CD14-positive monocyte (primary cell): Measurements from ENCODE around the gene PLXNA4. TPM values are rescaled to one million over a fixed set of nuclear protein-coding genes. Genes with fewer than 3 reads are reported as not detected.

Source experiments
- DNase-seq, 3 donors: peaks; one replicate each; pipeline ENCODE4 v3.0.0-alpha.2; 2011 to 2022
- H2AFZ ChIP-seq: 2 replicates; pipeline ENCODE4 v1.6.0; 2012; ENCODE audit warnings: mild to moderate bottlenecking, low read depth, low read length, inconsistent platforms; ENCODE audit not compliant: insufficient read depth, poor library complexity, severe bottlenecking
- H3K27ac ChIP-seq, 2 donors: 1 replicate in 1 of 2; 2 replicates in 1 of 2; pipeline ENCODE4 v1.5.1; 2012 to 2013; ENCODE audit warnings: low read length in 2 of 2, control low read depth in 1 of 2, inconsistent platforms in 1 of 2, low read depth in 1 of 2, mild to moderate bottlenecking in 1 of 2
- H3K27me3 ChIP-seq, 2 donors: one replicate each; pipeline versions ENCODE4 v1.6.0 to v1.6.1; 2011 to 2013; ENCODE audit warnings: low read length in 2 of 2; ENCODE audit not compliant: control insufficient read depth in 2 of 2, insufficient read depth in 2 of 2
- H3K36me3 ChIP-seq, 2 donors: replicated peaks in 1 of 2; 1 replicate in 1 of 2; 2 replicates in 1 of 2; pipeline versions ENCODE4 v1.5.1 to v1.6.1; 2012 to 2013; ENCODE audit warnings: low read length in 2 of 2, control low read depth in 1 of 2, inconsistent platforms in 1 of 2, mild to moderate bottlenecking in 1 of 2; ENCODE audit not compliant: insufficient read depth in 2 of 2, control insufficient read depth in 1 of 2
- H3K4me1 ChIP-seq, 2 donors: 1 replicate in 1 of 2; 2 replicates in 1 of 2; pipeline versions ENCODE4 v1.5.1 to v1.6.1; 2012 to 2013; ENCODE audit warnings: low read length in 2 of 2, control low read depth in 1 of 2, inconsistent platforms in 1 of 2, mild to moderate bottlenecking in 1 of 2, moderate library complexity in 1 of 2; ENCODE audit not compliant: insufficient read depth in 2 of 2, control insufficient read depth in 1 of 2
- H3K4me2 ChIP-seq: replicated peaks from 2 replicates; pipeline ENCODE3; 2012; ENCODE audit warnings: low read length, moderate library complexity, mild to moderate bottlenecking; ENCODE audit not compliant: poor library complexity, severe bottlenecking; ENCODE audit errors: extremely low read depth
- H3K4me3 ChIP-seq, 3 experiments: fragments of 200-600 bp in 1 of 3; sonication (generic) in 1 of 3; replicated peaks in 1 of 3; 1 replicate in 2 of 3; 2 replicates in 1 of 3; pipeline ENCODE4 v1.5.1; 2011 to 2013; ENCODE audit warnings: low read length in 3 of 3, mild to moderate bottlenecking in 3 of 3, control low read depth in 2 of 3, low read depth in 2 of 3, inconsistent platforms in 1 of 3, moderate library complexity in 1 of 3
- H3K79me2 ChIP-seq: 2 replicates; pipeline ENCODE4 v1.6.0; 2012; ENCODE audit warnings: mild to moderate bottlenecking, control low read depth, inconsistent platforms, low read length, moderate library complexity; ENCODE audit not compliant: insufficient read depth
- H3K9ac ChIP-seq: 2 replicates; pipeline ENCODE4 v1.6.0; 2017; ENCODE audit warnings: low read length, mild to moderate bottlenecking; ENCODE audit not compliant: insufficient read depth, poor library complexity, severe bottlenecking
- H3K9me3 ChIP-seq, 2 donors: replicated peaks in 1 of 2; 1 replicate in 1 of 2; 2 replicates in 1 of 2; pipeline versions ENCODE4 v1.5.1 to v1.6.1; 2012 to 2013; ENCODE audit warnings: low read length in 2 of 2, control low read depth in 1 of 2; ENCODE audit not compliant: control insufficient read depth in 1 of 2, insufficient read depth in 1 of 2
- H4K20me1 ChIP-seq: 2 replicates; pipeline ENCODE4 v1.6.0; 2012; ENCODE audit warnings: mild to moderate bottlenecking, low read length, control low read depth, moderate library complexity; ENCODE audit not compliant: insufficient read depth
- H3K27ac Mint-ChIP-seq, 7 donors: one replicate each; pipeline ENCODE4 v1.8.0; 2020; ENCODE audit warnings: mild to moderate bottlenecking in 7 of 7, mixed read lengths in 7 of 7, moderate library complexity in 6 of 7, inconsistent platforms in 2 of 7
- H3K27me3 Mint-ChIP-seq, 3 donors: one replicate each; pipeline ENCODE4 v1.8.0; 2021 to 2022; ENCODE audit warnings: low read depth in 3 of 3, mild to moderate bottlenecking in 3 of 3, mixed read lengths in 3 of 3, moderate library complexity in 3 of 3, inconsistent platforms in 1 of 3
- H3K36me3 Mint-ChIP-seq, 2 donors: one replicate each; pipeline ENCODE4 v1.8.0; 2020; ENCODE audit warnings: mixed read lengths in 2 of 2, inconsistent platforms in 1 of 2, mild to moderate bottlenecking in 1 of 2
- H3K4me1 Mint-ChIP-seq: one replicate; pipeline ENCODE4 v1.8.0; 2020; ENCODE audit warnings: mild to moderate bottlenecking, mixed read lengths
- H3K4me3 Mint-ChIP-seq, 2 donors: one replicate each; pipeline ENCODE4 v1.8.0; 2020; ENCODE audit warnings: mild to moderate bottlenecking in 2 of 2, mixed read lengths in 2 of 2, moderate library complexity in 1 of 2
- H3K9me3 Mint-ChIP-seq, 7 donors: one replicate each; pipeline ENCODE4 v1.8.0; 2020 to 2022; ENCODE audit warnings: mixed read lengths in 7 of 7, mild to moderate bottlenecking in 6 of 7, moderate library complexity in 6 of 7, inconsistent platforms in 2 of 7
- CTCF ChIP-seq: fragments of 200-600 bp; IDR thresholded peaks from one replicate; pipeline ENCODE4 v1.8.0; 2022; ENCODE audit warnings: antibody characterized with exemption, mild to moderate bottlenecking
- WGBS: methylation state at CpG from one replicate; pipeline ENCODE4 v1.1.5; 2013; ENCODE audit warnings: missing lambda C conversion rate; ENCODE audit not compliant: insufficient coverage; 5-methylcytosine and 5-hydroxymethylcytosine counted together
- intact Hi-C, 2 donors: fragments of 100-400 bp; cut with micrococcal nuclease; formaldehyde crosslinking; loops; one replicate each; pipeline versions ENCODE4 v1.15.0 to v1.15.1; 2023
- polyA plus RNA-seq, 3 donors: library from polyadenylated mRNA; depleted of rRNA in 1 of 3; unstranded in 2 of 3; stranded (reverse) in 1 of 3; fragments of 300-500 nt in 2 of 3; fragments of >200 nt in 1 of 3; fragmentation: Illumina TruSeq in 2 of 3; gene quantifications; 1 replicate in 2 of 3; 2 replicates in 1 of 3; pipeline ENCODE4 v1.2.3, GENCODE V29; 2012 to 2021

PLXNA4 gene
- polyA plus RNA-seq, 3 donors = not detected

- Mint-ChIP-seq H3K36me3 (no peaks in the 10 kb centered on the region), H3K4me1 (no peaks in the 10 kb centered on the region), H3K4me3 (no peak overlapping the region), H3K27me3 (peaks cover 3 to 7% (median 3%) of the 10 kb centered on the region in 3 donors), H3K9me3 (peaks cover 1 to 10% (median 3%) of the 10 kb centered on the region in 7 donors), H3K27ac (no peak overlapping the region)
- 100% methylated on average over 1 of the region's 5 CpGs for WGBS
- no peak overlapping the region for H2AFZ ChIP-seq
- no peaks in the 10 kb centered on the region for H3K36me3 ChIP-seq
- TF ChIP-seq CTCF = no peak
- H3K4me3 ChIP-seq = no peak overlapping the region
- H3K4me2 ChIP-seq = no peak overlapping the region
- H3K27me3 ChIP-seq = peaks cover 0 to 2% of the 10 kb centered on the region in 2 donors
- H3K9ac ChIP-seq = no peak overlapping the region
- H3K27ac ChIP-seq = no peak overlapping the region
- no peaks in the 10 kb centered on the region for H3K79me2 ChIP-seq
- H3K9me3 ChIP-seq = peaks cover 0 to 2% of the 10 kb centered on the region in 2 donors
- intact Hi-C loops = no loop called here
- H3K4me1 ChIP-seq = no peaks in the 10 kb centered on the region
- no peak for DNase-seq
- H4K20me1 ChIP-seq = no peaks in the 10 kb centered on the region
These were observed 382.4 kb downstream of the PLXNA4 start for GRCh38 chr7:132193898-132194297.

GRCh38 chr7:132192809-132193208 is 383.5 kb downstream of the PLXNA4 start:
- Mint-ChIP-seq H3K4me1 (no peaks in the 10 kb centered on the region), H3K4me3 (no peak overlapping the region), H3K36me3 (no peaks in the 10 kb centered on the region), H3K27ac (no peak overlapping the region), H3K27me3 (peaks cover 3 to 7% (median 3%) of the 10 kb centered on the region in 3 donors), H3K9me3 (peaks cover 3 to 16% (median 7%) of the 10 kb centered on the region in 7 donors)
- H3K27ac ChIP-seq = no peak overlapping the region
- no peak overlapping the region for H3K4me2 ChIP-seq
- intact Hi-C loops = no loop called here
- peaks cover 0 to 2% of the 10 kb centered on the region in 2 donors for H3K27me3 ChIP-seq
- no peaks in the 10 kb centered on the region for H4K20me1 ChIP-seq
- no peak for TF ChIP-seq CTCF
- H3K9ac ChIP-seq = no peak overlapping the region
- H3K4me1 ChIP-seq = no peaks in the 10 kb centered on the region
- H2AFZ ChIP-seq = no peak overlapping the region
- peaks cover 3 to 11% of the 10 kb centered on the region in 2 donors for H3K9me3 ChIP-seq
- H3K4me3 ChIP-seq = no peak overlapping the region
- H3K79me2 ChIP-seq = no peaks in the 10 kb centered on the region
- DNase-seq = no peak
- no peaks in the 10 kb centered on the region for H3K36me3 ChIP-seq
